ENCODE data around the gene HERPUD2.
A peak's percentile ranks its signal among the peaks of the same experiment; 100 is the strongest.
"Not testable (repeated sequence)": the region's sequence is repeated elsewhere in the genome, so short reads cannot be mapped to it uniquely, and the experiment has no call there.

Gene HERPUD2

GRCh38 chr7:35716038-35716803 is 21.3 kb upstream of the HERPUD2 start:
- peak; percentile 55 to 94 (median 76) for DNase-seq
- intact Hi-C loops (cut with DNase I), result no loop called here

GRCh38 chr7:35714862-35715261 is 19.9 kb upstream of the HERPUD2 start:
- DNase-seq, result peak in 6 of 10 donors; percentile 44 to 93 (median 58)
- intact Hi-C loops (cut with DNase I), result no loop called here

- intact Hi-C loops (cut with DNase I), result no loop called here
- no peak for DNase-seq
These were observed 19.5 kb upstream of the HERPUD2 start for GRCh38 chr7:35714407-35714806.

- no peak for DNase-seq
- intact Hi-C loops (cut with DNase I), result no loop called here
These were observed 17.8 kb upstream of the HERPUD2 start for GRCh38 chr7:35712563-35713226.

GRCh38 chr7:35707422-35707821 is 12.5 kb upstream of the HERPUD2 start:
- intact Hi-C loops (cut with DNase I), result loop anchor here (5.0 to 10.0 kb wide), 2 partner anchors 270 to 587 kb away; no protein-coding TSS in a partner anchor
- DNase-seq, result no peak

- intact Hi-C loops (cut with DNase I), result loop anchor here (5.0 to 10.0 kb wide), 2 partner anchors 271 to 589 kb away; no protein-coding TSS in a partner anchor
These were observed 11.1 kb upstream of the HERPUD2 start for GRCh38 chr7:35705932-35706461.

GRCh38 chr7:35704261-35704660 is 9.3 kb upstream of the HERPUD2 start:
- no peak for DNase-seq
- intact Hi-C loops (cut with DNase I), result loop anchor here (10.0 kb wide), 1 partner anchor 591 kb away; no protein-coding TSS in a partner anchor

More at GRCh38 chr7:35705932-35706461, 11.1 kb upstream of the HERPUD2 start:
- DNase-seq, result no peak

- DNase-seq, result no peak
- intact Hi-C loops (cut with DNase I), result loop anchor here (10.0 kb wide), 1 partner anchor 592 kb away; no protein-coding TSS in a partner anchor
These were observed 7.6 kb upstream of the HERPUD2 start for GRCh38 chr7:35702541-35702940.

GRCh38 chr7:35701287-35701900 is 6.5 kb upstream of the HERPUD2 start:
- DNase-seq, result no peak
- intact Hi-C loops (cut with DNase I), result loop anchor here (10.0 kb wide), 1 partner anchor 593 kb away; no protein-coding TSS in a partner anchor

- intact Hi-C loops (cut with DNase I), result loop anchor here (10.0 kb wide), 1 partner anchor 594 kb away; no protein-coding TSS in a partner anchor
- no peak for DNase-seq
These were observed 5.9 kb upstream of the HERPUD2 start for GRCh38 chr7:35700865-35701264.

- no peak for DNase-seq
- intact Hi-C loops (cut with DNase I), result loop anchor here (10.0 kb wide), 1 partner anchor 594 kb away; no protein-coding TSS in a partner anchor
These were observed 5.4 kb upstream of the HERPUD2 start for GRCh38 chr7:35700333-35700732.

GRCh38 chr7:35699796-35700305 is 4.9 kb upstream of the HERPUD2 start:
- intact Hi-C loops (cut with DNase I), result loop anchor here (10.0 kb wide), 1 partner anchor 595 kb away; no protein-coding TSS in a partner anchor
- no peak for DNase-seq

GRCh38 chr7:35698382-35698781 is 3.4 kb upstream of the HERPUD2 start:
- intact Hi-C loops (cut with DNase I); DNase-seq: not testable (repeated sequence)

- DNase-seq, result no peak
- intact Hi-C loops (cut with DNase I), result no loop called here
These were observed 2.7 kb upstream of the HERPUD2 start for GRCh38 chr7:35697414-35698175.

- intact Hi-C loops (cut with DNase I), result no loop called here
- no peak for DNase-seq
These were observed 1.1 kb upstream of the HERPUD2 start for GRCh38 chr7:35695987-35696386.

GRCh38 chr7:35695473-35695850 is 527 bp upstream of the HERPUD2 start:
- intact Hi-C loops (cut with DNase I), result no loop called here
- DNase-seq, result no peak

GRCh38 chr7:35694161-35694783 is 663 bp downstream of the HERPUD2 start:
- intact Hi-C loops (cut with DNase I), result no loop called here
- peak in 5 of 10 donors; percentile 9 to 85 (median 20) for DNase-seq

- peak in 1 of 10 donors; percentile 82 for DNase-seq
- intact Hi-C loops (cut with DNase I), result no loop called here
These were observed 3.1 kb downstream of the HERPUD2 start for GRCh38 chr7:35691827-35692307.

GRCh38 chr7:35691366-35691765 is 3.6 kb downstream of the HERPUD2 start:
- intact Hi-C loops (cut with DNase I), result no loop called here

More at GRCh38 chr7:35691366-35691765, 3.6 kb downstream of the HERPUD2 start:
- no peak for DNase-seq
